Brain microvascular endothelial cell (primary cell): ENCODE measurements around the gene FAM167B.

Experiments used
- DNase-seq: peaks from one replicate; pipeline ENCODE4 v3.0.0-alpha.2; 2020
- H3K27ac ChIP-seq: fragments of 250-450 bp; sonication (Bioruptor Pico); 2 replicates; pipeline ENCODE4 v1.5.1; 2020; ENCODE audit warnings: mild to moderate bottlenecking, moderate library complexity
- H3K27me3 ChIP-seq: fragments of 250-450 bp; sonication (Bioruptor Pico); replicated peaks from 2 replicates; pipeline ENCODE4 v1.5.1; 2020; ENCODE audit warnings: mild to moderate bottlenecking
- H3K36me3 ChIP-seq: fragments of 250-450 bp; sonication (Bioruptor Pico); replicated peaks from 2 replicates; pipeline ENCODE4 v1.5.1; 2020; ENCODE audit warnings: mild to moderate bottlenecking
- H3K4me3 ChIP-seq: 2 replicates; pipeline ENCODE4 v1.5.1; 2011; ENCODE audit warnings: low read depth, mild to moderate bottlenecking, control low read depth, low read length, moderate library complexity
- in situ Hi-C: cut with HindIII; loops from 2 replicates; pipeline ENCODE4 v1.10.0; 2017; ENCODE audit warnings: low sequenced_read_pairs, low pct_ligation_motif_present
- TF ChIP-seq, protein P1 (sequence below): IDR thresholded peaks from 2 replicates; pipeline ENCODE4 v1.5.1; 2011; ENCODE audit warnings: low read depth, mild to moderate bottlenecking, moderate library complexity, low read length, control low read depth, inconsistent platforms; ENCODE audit errors: missing control alignments

Gene FAM167B

DNA sequence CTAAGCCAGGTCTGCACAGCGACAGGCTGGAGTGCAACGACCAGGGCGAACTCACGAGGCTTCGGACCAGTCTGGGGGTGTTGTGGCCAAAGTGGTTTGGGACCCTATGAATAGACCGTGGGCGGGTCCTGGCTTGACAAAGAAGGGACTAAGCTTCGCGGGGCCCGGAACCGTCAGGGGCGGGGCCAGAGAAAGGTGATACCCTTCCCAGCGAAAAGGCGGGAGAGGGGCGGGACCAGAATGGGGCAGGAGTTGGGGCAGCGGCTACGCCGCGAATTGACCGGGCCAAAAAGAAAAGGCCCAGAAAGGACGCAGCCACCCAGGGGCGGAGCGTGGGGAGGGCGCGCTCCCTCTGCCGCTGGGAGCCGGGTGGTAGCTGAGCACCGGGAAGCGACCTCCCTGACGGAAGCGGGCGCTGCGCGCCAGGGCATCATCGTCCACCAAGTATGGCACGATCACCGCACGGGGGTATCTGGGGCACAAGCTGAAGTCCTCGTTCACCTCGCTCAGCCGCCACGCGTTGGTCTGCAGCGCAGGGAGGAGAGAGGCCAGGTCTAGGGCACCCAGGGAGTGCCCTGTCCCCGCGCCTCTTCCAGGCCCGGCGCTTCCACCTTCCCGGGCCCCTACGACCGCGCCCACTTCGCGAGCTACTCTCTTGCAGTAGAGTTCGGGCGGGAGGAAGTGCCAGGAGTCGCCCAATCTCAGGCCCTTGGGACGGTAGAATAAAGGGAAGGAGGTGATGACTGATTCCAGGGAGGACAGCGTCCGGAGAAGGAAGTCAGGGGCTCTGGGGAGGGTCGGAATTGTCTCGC, 6.7 kb upstream of the FAM167B start:
- Histone ChIP-seq H3K36me3 (no peaks in the 10 kb centered on the region), H3K27me3 (no peaks in the 10 kb centered on the region), H3K27ac (no peak overlapping the region), H3K4me3 (peak overlapping the region; percentile 65)
- in situ Hi-C loops = no loop called here
- DNase-seq = no peak
- TF ChIP-seq, protein P1, sequence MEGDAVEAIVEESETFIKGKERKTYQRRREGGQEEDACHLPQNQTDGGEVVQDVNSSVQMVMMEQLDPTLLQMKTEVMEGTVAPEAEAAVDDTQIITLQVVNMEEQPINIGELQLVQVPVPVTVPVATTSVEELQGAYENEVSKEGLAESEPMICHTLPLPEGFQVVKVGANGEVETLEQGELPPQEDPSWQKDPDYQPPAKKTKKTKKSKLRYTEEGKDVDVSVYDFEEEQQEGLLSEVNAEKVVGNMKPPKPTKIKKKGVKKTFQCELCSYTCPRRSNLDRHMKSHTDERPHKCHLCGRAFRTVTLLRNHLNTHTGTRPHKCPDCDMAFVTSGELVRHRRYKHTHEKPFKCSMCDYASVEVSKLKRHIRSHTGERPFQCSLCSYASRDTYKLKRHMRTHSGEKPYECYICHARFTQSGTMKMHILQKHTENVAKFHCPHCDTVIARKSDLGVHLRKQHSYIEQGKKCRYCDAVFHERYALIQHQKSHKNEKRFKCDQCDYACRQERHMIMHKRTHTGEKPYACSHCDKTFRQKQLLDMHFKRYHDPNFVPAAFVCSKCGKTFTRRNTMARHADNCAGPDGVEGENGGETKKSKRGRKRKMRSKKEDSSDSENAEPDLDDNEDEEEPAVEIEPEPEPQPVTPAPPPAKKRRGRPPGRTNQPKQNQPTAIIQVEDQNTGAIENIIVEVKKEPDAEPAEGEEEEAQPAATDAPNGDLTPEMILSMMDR = peak; percentile 40

DNA sequence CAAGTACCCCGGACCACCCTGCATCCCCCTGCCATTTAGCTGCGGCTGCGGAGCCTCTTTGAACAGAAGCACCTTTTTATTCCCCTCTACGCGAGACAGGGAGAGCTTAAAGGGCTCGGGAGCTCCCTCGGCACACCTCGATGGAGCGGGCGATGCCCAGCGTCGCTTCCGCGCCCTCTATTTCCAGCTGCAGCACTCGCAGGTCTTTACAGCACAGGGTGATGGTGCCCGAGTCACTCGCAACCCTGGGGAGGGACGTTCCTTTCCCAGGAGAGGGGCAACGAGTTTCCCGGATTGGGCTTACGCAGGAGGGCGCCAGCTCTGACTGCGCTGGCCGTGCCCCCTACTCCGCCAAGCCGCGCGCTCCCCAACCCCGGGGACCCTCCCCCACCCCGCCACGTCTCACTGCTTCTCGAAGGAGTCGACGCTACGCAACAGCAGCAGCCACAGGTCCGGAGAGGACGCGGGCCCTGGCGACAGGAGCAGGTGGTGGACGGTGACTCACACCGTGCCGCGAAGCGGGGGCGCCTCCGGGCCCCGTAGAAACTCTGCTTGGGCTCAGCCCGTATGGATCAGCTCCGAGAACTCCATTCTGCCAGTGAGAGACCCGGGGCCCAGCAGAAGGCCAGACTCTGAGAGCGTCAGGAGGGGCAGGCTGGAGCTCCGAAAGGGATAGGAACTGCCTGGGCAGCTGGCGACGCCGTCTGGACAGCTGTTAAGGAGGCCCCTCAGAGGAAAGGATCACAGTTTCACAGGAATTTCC, 5.8 kb upstream of the FAM167B start:
- DNase-seq = peak; percentile 16
- in situ Hi-C loops = no loop called here

DNA sequence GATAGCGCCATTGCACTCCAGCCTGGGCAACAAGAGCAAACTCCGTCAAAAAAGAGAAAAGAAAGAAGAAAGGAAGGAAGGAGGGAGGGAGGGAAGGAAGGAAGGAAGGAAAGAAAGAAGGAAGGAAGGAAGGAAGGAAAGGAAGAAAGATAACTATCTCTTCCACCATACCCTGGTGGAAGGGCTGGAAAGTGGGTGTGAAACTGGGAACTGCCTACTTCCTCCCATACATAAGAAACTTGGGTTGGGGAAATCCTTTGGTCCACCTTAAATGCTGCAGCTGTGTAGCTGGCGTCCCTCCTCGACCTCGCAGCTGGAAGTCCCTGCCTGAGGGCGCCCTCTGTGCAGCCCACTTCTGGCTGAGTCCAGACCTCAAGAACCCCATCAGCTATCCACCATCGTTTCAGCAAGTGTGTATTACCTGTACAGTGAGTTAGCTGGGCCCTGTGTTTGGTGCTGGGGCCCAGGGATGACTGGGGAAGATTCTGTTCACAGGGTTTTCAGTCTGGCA, 4.6 kb upstream of the FAM167B start:
- DNase-seq = no peak
- Histone ChIP-seq H3K36me3 (no peaks in the 10 kb centered on the region), H3K4me3 (no peak overlapping the region), H3K27ac (no peak overlapping the region), H3K27me3 (no peaks in the 10 kb centered on the region)
- TF ChIP-seq, protein P1 = no peak
- in situ Hi-C loops = no loop called here

More for the DNA sequence above, 5.8 kb upstream of the FAM167B start:
- no peaks in the 10 kb centered on the region for H3K27me3 ChIP-seq
- H3K4me3 ChIP-seq = peak overlapping the region; percentile 65
- H3K27ac ChIP-seq = no peak overlapping the region
- no peaks in the 10 kb centered on the region for H3K36me3 ChIP-seq
- TF ChIP-seq, protein P1 = peak; percentile 12

DNA sequence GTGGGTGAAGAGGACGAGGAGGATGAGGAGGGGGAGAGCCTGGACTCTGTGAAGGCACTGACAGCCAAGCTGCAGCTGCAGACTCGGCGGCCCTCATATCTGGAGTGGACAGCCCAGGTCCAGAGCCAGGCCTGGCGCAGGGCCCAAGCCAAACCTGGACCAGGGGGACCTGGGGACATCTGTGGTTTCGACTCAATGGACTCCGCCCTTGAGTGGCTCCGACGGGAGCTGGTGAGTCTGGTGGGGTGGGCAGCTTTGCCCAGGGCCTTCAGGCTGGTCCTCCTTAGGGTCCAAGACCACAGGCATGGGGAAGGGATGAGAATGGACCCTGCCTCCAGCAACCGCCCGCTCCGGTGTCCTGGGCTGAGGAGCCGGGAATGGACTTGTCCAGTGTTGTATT, 430 bp downstream of the FAM167B start:
- H3K4me3 ChIP-seq = no peak overlapping the region
- DNase-seq = no peak
- no peaks in the 10 kb centered on the region for H3K27me3 ChIP-seq
- in situ Hi-C loops = no loop called here
- TF ChIP-seq, protein P1 = no peak
- H3K36me3 ChIP-seq = no peaks in the 10 kb centered on the region
- no peak overlapping the region for H3K27ac ChIP-seq

DNA sequence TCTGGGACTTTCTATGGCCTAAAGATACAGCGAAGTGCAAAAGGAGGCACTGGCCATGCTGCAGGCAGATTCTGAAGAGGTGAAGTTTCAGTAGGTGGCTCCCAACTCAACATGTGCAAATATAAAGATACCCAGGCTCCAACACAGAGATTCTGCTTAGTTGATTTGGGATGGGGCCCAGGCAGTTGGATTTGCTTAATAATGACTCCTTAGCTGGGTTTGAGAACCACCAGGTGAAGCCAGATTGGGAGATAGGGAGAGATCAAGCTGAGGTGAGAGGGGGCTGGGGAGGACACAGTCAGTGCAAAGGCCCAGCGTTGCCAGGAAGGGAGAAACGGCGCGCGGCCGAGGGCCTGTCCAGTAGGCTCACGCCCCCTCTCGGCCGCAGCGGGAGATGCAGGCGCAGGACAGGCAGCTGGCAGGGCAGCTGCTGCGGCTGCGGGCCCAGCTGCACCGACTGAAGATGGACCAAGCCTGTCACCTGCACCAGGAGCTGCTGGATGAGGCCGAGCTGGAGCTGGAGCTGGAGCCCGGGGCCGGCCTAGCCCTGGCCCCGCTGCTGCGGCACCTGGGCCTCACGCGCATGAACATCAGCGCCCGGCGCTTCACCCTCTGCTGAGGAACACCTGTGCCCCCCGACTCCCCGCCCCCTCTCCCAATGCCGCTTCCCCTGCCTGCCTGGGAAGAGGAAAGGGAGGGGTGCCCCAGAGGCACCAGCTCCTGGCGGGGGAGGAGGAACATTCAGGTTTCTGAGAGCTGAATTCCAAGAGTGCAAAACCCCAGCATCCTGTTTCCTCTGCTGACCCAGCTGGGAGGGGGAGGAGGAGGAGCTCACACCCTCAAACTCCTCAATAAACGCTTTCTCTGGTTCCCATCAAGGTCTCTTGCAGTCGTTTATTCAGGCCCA, 1.2 kb downstream of the FAM167B start:
- Histone ChIP-seq H3K27me3 (no peaks in the 10 kb centered on the region), H3K36me3 (no peaks in the 10 kb centered on the region), H3K27ac (no peak overlapping the region), H3K4me3 (no peak overlapping the region)
- DNase-seq = peak; percentile 63
- in situ Hi-C loops = no loop called here
- TF ChIP-seq, protein P1 = peak; percentile 81
